GM18873 (cell line): ENCODE data around the gene ADRM1.

ENCODE experiments used
- ATAC-seq: cut with Tn5 transposase; IDR thresholded peaks from one replicate; pipeline ENCODE4 v1.9.1; 2021; ENCODE audit warnings: mild to moderate bottlenecking, moderate library complexity, moderate number of reproducible peaks; ENCODE audit not compliant: unreplicated experiment, low FRiP score

ADRM1 gene

GRCh38 chr20:62277253-62277652 lies 25.5 kb upstream of the ADRM1 start:
- ATAC-seq = no peak

GRCh38 chr20:62280303-62280702 lies 22.5 kb upstream of the ADRM1 start:
- no peak for ATAC-seq

GRCh38 chr20:62281161-62281933 lies 21.4 kb upstream of the ADRM1 start:
- ATAC-seq = no peak

DNA sequence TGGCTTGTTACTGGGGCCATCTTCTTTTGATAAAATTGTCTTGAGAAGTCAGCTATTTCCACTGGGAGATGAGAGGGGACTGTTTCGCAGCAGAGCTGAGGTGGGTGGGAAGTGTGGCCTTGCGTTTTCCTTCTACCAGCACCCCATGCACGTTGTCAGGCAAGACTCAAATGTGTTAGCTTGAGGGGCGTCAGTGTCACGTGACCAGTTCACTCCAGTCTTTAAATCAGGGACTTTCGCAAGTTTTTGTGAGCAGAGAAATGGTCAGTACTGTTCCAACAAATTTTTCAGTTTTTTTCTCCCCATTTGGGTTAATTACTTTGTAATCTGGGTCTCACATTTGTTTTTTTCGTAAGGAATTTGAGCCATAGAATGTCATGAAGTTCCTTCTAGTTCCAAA lies 20.7 kb upstream of the ADRM1 start:
- no peak for ATAC-seq

DNA sequence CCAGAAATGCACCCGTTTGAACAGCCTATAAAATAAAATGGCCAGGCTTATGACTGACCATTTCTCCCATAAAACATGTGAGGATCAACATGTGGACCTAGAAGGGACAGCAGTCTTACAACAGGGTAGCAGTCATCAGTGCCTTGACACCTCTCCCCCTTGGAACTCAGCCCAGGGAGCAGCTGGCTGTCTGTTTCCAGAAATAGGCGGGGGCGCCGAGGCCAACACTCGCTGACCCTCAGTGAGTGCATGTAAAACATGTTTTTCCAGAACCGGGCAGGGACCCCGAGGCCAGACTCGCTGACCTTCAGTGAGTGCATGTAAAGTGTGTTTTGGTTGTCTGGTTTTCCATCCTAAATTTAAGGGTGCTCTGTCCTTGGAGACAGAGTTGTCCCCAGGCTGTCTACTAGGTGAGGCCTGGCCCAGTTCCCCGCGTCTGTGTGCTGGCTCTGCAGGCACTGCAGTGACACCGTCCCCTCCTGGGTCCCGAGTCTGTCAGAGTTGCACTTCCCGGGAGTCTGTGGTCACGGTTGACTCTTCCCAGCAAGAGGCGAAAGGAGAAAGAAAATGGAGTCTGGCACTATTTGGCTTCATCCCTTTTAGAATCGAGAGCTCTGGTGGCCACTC lies 19.8 kb upstream of the ADRM1 start:
- ATAC-seq = no peak

- no peak for ATAC-seq
Measured at GRCh38 chr20:62284448-62284847, 18.3 kb upstream of the ADRM1 start.

DNA sequence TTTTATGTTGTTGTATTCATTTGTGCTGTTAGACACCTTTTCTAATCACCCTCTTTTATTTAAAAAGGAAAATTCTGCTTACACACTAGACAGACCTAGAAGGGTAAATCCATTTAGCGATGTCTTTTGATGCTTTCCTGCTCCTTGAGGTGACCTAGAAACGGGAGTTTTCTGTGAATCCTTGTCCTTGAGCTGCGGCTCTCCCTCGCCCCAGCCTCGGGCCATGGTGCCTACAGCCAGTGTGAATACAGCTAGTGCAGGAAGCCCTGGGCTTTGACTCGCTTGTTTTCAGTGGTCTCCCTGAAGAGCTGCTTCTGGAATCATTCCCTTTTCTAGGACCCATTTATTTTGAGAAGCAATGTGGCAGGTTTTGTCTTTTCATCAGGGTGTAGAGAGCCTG lies 17.6 kb upstream of the ADRM1 start:
- ATAC-seq = no peak

GRCh38 chr20:62285722-62286121 lies 17.1 kb upstream of the ADRM1 start:
- ATAC-seq = no peak

DNA sequence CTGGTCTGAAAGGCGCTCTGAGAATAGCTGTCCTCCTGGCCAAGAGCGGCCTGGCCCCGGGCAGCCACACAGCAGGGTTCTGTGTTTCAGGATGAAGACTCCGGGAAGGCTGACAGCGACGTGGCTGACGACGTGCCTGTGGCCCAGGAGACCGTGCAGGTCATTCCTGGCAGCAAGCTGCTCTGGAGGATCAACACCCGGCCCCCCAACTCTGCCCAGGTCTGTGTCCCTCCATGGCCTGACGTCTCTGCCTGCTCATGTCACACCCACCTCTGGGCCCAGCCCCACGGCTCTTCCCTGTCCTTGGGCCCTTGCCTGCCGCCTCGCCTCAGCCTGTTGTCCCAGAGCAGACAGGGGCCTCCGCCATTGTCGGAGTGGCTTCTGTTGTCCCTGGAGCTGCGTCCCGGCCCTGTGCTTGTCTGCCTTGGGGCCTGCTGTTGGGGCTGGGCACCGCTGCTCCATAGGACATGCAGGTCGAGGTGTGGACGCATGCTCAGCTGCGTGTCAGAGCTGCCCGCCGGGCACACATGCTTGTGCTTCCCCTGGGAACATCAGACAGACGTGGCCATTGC lies 16.2 kb upstream of the ADRM1 start:
- no peak for ATAC-seq

DNA sequence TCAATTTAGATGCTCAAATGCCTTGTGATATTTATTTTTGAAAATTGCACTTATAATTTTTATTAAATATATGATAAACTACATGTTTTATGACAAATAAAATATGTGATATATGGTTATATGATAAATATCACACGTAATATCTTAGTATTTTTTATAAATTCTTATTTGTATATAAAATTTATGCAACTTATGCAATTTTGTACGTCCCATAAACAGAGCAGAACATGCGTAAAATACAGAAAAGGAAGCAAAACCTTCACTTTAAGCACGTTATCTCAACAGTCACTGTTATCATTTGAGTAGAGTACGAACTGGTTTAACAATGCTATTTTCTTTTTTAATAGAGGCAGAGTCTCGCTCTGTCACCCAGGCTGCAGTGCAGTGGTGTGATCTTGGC lies 15.7 kb upstream of the ADRM1 start:
- ATAC-seq = no peak

DNA sequence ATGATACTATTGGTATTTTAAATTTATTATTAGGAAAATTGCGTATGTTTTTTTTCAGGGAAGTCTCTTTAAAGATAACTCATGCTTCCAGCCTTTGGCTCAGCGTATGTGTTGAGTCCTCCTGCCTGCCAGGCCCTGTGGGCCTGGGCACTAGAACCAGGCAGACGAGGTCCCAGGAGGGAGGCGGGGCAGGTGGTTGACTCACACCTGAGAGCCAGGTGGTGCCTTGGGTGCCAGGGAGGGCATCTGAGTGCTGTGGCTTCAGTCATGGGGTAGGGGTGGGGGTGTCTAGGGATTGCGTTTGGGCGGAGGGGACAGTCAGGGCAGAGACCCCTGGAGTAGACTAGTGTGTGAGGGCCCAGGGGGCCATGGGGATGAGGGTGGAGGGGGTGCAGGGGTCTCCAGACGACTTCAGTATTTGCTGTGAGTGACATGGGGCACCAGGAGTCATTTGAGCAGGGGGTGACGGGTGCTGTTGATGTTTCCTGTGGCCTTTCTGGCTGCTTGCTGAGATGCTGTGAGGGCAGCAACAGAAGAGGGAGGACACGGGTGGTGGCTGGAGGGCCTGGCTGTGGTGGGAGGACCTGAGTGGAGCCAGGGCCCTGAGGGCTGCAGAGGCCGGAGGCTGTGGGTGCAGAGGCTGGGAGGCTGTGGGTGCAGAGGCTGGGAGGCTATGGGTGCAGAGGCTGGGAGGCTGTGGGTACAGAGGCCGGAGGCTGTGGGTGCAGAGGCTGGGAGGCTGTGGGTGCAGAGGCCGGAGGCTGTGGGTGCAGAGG lies 14.8 kb upstream of the ADRM1 start:
- ATAC-seq = no peak

DNA sequence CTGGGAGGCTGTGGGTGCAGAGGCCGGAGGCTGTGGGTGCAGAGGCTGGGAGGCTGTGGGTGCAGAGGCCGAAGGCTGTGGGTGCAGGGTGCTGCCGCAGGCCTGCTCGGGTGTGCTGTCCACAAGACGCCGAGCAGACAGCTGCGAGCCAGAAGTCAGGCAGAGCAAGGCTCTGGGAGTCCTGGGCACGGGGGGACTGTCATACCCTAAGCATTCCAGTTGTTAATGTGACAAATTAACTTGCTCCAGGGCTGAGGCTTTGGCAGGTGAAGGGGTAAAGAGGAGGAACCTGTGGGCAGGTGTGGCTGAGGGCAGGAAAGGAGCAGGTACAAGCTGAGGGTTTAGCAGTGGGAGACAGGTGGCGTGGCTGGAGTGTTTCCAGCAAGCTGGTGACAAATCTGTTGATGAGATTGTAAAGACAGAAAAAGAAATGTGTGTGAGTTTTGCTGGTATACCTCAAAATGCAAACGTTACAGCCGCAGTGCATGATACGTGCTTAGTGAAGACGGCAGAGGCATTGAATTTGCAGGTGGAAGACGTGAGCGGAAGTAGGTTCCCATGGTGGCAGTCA lies 14.2 kb upstream of the ADRM1 start:
- no peak for ATAC-seq

DNA sequence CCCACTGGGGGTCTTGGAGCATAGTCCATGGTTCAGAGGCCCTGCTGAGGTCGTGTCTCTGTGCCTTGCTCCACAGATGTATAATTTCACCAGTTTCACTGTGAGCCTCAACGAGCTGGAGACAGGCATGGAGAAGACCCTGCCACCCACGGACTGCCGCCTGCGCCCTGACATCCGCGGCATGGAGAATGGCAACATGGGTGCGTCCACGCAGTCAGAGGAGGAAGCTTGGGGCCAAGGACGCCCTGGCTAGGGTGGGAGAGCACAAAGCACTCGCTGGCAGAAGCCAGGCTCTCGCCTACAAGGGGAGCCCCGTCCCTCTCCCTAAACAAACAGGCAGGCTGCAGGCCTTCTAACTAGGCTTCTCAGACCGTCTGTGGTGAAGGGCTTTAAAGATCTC lies 13.7 kb upstream of the ADRM1 start:
- no peak for ATAC-seq

GRCh38 chr20:62289898-62290297 lies 12.9 kb upstream of the ADRM1 start:
- ATAC-seq = no peak

DNA sequence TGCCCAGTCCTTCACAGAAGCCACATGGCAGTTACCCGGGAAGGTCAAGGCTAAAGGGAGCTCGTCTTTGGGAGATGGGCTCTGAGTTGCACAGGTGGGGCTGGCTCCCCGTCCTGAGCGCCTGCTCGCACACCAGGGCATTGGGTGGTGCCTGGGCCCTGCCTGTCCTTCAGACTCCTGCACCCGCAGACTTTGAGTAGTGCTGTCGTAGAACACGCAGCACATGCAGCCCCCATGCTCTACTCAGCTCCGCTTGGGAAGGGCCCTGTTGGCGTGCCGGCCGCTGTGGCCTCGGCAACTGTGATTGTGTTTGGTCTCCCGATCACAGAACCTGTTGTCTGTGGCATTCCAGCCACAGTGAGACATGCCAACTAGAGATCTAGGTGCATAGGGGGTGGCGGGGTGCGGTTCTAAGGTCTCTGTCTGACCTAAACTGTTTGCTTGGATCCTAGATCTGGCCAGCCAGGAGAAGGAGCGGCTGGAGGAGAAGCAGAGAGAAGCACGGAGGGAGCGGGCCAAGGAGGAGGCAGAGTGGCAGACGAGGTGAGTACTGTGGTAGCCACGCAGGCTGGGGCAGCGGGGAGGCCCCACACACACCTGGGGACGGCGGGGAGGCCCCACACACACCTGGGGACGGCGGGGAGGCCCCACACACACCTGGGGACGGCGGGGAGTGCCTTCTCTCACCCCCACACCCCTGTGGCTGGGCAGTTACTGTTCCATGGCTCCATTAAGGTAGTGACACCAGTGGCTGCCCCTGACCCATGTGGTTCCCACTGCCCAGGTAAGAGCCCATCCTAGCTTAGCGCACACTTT lies 11.3 kb upstream of the ADRM1 start:
- ATAC-seq = no peak

- no peak for ATAC-seq
Measured at GRCh38 chr20:62292108-62292507, 10.7 kb upstream of the ADRM1 start.

DNA sequence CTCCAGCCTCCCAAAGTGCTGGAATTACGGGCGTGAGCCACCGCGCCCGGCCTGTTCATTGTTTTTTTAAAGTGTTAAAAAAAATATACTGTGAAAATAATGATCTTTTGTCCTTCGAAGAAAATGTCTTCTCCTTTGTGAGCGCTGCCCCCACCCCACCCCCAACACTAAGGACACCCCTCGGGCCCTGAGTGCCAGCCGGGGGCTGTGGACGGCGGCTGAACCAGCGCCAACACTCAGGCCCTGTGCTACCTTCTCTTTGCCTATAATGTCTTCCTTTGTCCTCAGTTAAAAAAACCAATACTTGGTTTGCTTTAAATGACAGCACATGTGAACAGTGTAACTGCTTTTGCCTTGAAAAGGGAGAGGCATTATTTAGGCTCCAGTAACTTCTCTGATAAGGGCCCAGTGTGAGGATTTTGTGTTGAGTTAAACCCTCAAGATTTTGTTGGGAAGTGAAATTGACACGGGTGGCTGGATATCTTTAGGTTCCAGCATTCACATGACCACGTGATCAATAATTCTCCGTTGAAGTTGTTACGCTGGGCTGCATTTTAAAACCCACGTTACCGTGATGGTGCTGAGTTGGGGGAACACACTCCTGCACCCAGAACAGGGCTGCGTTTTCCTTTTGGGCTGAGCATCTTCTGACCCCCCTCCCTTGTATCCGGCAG lies 9.5 kb upstream of the ADRM1 start:
- no peak for ATAC-seq

- ATAC-seq = no peak
Measured at GRCh38 chr20:62293946-62294345, 8.9 kb upstream of the ADRM1 start.

GRCh38 chr20:62294516-62294915 lies 8.3 kb upstream of the ADRM1 start:
- no peak for ATAC-seq
